Mesendoderm (in vitro differentiated cells): Measurements from ENCODE around the gene PCDHGA12.
"Not testable (repeated sequence)": the region's sequence is repeated elsewhere in the genome, so short reads cannot be mapped to it uniquely, and the experiment has no call there.

ENCODE experiments used
- DNase-seq: peaks from one replicate; pipeline ENCODE4 v3.0.0; 2013
- H2AK5ac ChIP-seq: 2 replicates; pipeline ENCODE4 v1.6.1; 2013; ENCODE audit warnings: low read length, inconsistent platforms
- H2BK120ac ChIP-seq: 2 replicates; pipeline ENCODE4 v1.6.1; 2013; ENCODE audit warnings: low read depth, mild to moderate bottlenecking, low read length, moderate library complexity, mixed read lengths
- H2BK15ac ChIP-seq: replicated peaks from 2 replicates; pipeline ENCODE4 v1.6.1; 2013; ENCODE audit warnings: low read depth, mild to moderate bottlenecking, moderate library complexity
- H2BK5ac ChIP-seq: 2 replicates; pipeline ENCODE4 v1.6.1; 2013; ENCODE audit warnings: low read length, inconsistent platforms
- H3K18ac ChIP-seq: 2 replicates; pipeline ENCODE4 v1.6.1; 2013; ENCODE audit warnings: mild to moderate bottlenecking, low read length, mixed read lengths
- H3K23ac ChIP-seq: one replicate; pipeline ENCODE4 v1.6.1; 2013; ENCODE audit warnings: low read length
- H3K27ac ChIP-seq: 2 replicates; pipeline ENCODE4 v1.5.1; 2013; ENCODE audit warnings: low read depth, mild to moderate bottlenecking, inconsistent platforms, low read length, moderate library complexity
- H3K27me3 ChIP-seq: 2 replicates; pipeline ENCODE4 v1.6.1; 2013; ENCODE audit warnings: low read length, control low read depth, mild to moderate bottlenecking, inconsistent platforms; ENCODE audit not compliant: insufficient read depth, poor library complexity
- H3K36me3 ChIP-seq: 2 replicates; pipeline ENCODE4 v1.6.1; 2013; ENCODE audit warnings: low read length, inconsistent platforms; ENCODE audit not compliant: control insufficient read depth, insufficient read depth
- H3K4ac ChIP-seq: one replicate; pipeline ENCODE4 v1.6.1; 2013; ENCODE audit warnings: low read depth, mild to moderate bottlenecking, low read length, moderate library complexity
- H3K4me1 ChIP-seq: 2 replicates; pipeline ENCODE4 v1.6.1; 2013; ENCODE audit warnings: low read depth, low read length, inconsistent platforms; ENCODE audit not compliant: control insufficient read depth
- H3K4me2 ChIP-seq: 2 replicates; pipeline ENCODE4 v1.6.1; 2013; ENCODE audit warnings: low read length
- H3K4me3 ChIP-seq: 2 replicates; pipeline ENCODE4 v1.5.1; 2013; ENCODE audit warnings: mild to moderate bottlenecking, low read length
- H3K56ac ChIP-seq: one replicate; pipeline ENCODE4 v1.6.1; 2013; ENCODE audit warnings: low read length
- H3K79me1 ChIP-seq: 2 replicates; pipeline ENCODE4 v1.6.1; 2013; ENCODE audit warnings: low read length, inconsistent platforms
- H3K79me2 ChIP-seq: 2 replicates; pipeline ENCODE4 v1.6.1; 2013; ENCODE audit warnings: mild to moderate bottlenecking, low read length; ENCODE audit not compliant: control insufficient read depth, insufficient read depth
- H3K9ac ChIP-seq: 2 replicates; pipeline ENCODE4 v1.6.1; 2013; ENCODE audit warnings: low read length, inconsistent platforms
- H4K5ac ChIP-seq: one replicate; pipeline ENCODE4 v1.6.1; 2013; ENCODE audit warnings: low read length
- H4K8ac ChIP-seq: one replicate; pipeline ENCODE4 v1.6.1; 2013; ENCODE audit warnings: low read depth, mild to moderate bottlenecking, control low read depth, low read length, moderate library complexity
- WGBS: extraction: QIAGEN DNeasy Blood & Tissue Kit; methylation state at CpG from one replicate; pipeline ENCODE4 v1.1.7; 2013; ENCODE audit warnings: low lambda C conversion rate, missing lambda C conversion rate; ENCODE audit not compliant: insufficient coverage; ENCODE audit errors: extremely low coverage; 5-methylcytosine and 5-hydroxymethylcytosine counted together

Gene PCDHGA12

DNA sequence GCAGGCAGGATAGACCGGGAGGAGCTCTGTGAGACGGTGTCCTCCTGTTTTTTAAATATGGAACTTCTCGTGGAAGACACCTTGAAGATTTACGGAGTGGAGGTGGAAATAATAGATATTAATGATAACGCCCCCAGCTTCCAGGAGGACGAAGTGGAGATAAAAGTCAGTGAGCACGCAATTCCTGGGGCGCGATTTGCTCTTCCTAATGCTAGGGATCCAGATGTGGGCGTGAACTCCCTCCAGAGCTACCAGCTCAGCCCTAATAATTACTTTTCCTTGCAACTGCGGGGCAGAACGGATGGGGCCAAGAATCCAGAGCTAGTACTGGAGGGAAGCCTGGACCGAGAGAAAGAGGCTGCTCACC lies 8.8 kb upstream of the PCDHGA12 start:
- Histone ChIP-seq H3K56ac (no peak overlapping the region), H3K23ac (no peak overlapping the region), H2BK120ac (no peak overlapping the region), H3K27ac (no peak overlapping the region), H3K79me2 (no peaks in the 10 kb centered on the region), H3K4me1 (no peaks in the 10 kb centered on the region), H3K4me3 (no peak overlapping the region), H4K8ac (no peak overlapping the region), H3K79me1 (no peaks in the 10 kb centered on the region), H2AK5ac (no peak overlapping the region), H4K5ac (no peak overlapping the region), H3K27me3 (no peaks in the 10 kb centered on the region), H2BK5ac (no peak overlapping the region), H2BK15ac (no peak overlapping the region), H3K4ac (no peak overlapping the region), H3K18ac (no peak overlapping the region), H3K36me3 (no peaks in the 10 kb centered on the region), H3K4me2 (no peak overlapping the region), H3K9ac (no peak overlapping the region)
- WGBS: no CpG with 5 or more reads among the region's 13 CpGs
- DNase-seq: no peak

DNA sequence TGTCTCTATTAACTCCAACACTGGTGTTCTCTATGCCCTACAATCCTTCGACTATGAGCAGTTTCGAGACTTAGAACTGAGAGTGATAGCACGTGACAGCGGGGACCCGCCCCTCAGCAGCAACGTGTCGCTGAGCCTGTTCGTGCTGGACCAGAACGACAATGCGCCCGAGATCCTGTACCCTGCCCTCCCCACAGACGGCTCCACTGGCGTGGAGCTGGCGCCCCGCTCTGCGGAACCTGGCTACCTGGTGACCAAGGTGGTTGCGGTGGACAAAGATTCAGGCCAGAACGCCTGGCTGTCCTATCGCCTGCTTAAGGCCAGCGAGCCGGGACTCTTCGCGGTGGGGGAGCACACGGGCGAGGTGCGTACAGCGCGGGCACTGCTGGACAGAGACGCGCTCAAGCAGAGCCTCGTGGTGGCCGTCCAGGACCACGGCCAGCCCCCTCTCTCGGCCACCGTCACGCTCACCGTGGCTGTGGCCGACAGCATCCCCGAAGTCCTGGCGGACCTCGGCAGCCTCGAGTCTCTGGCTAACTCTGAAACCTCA lies 7.5 kb upstream of the PCDHGA12 start:
- Histone ChIP-seq H2AK5ac (no peak overlapping the region), H3K36me3 (no peaks in the 10 kb centered on the region), H2BK15ac (no peak overlapping the region), H3K4me2 (no peak overlapping the region), H3K27me3 (no peaks in the 10 kb centered on the region), H3K9ac (no peak overlapping the region), H3K79me2 (no peaks in the 10 kb centered on the region), H3K4ac (no peak overlapping the region), H2BK120ac (no peak overlapping the region), H3K27ac (no peak overlapping the region), H3K79me1 (no peaks in the 10 kb centered on the region), H3K56ac (no peak overlapping the region), H4K8ac (no peak overlapping the region), H2BK5ac (no peak overlapping the region), H3K18ac (no peak overlapping the region), H3K23ac (no peak overlapping the region), H4K5ac (no peak overlapping the region), H3K4me1 (no peaks in the 10 kb centered on the region), H3K4me3 (no peak overlapping the region)
- DNase-seq: no peak
- WGBS: no CpG with 5 or more reads among the region's 42 CpGs

DNA sequence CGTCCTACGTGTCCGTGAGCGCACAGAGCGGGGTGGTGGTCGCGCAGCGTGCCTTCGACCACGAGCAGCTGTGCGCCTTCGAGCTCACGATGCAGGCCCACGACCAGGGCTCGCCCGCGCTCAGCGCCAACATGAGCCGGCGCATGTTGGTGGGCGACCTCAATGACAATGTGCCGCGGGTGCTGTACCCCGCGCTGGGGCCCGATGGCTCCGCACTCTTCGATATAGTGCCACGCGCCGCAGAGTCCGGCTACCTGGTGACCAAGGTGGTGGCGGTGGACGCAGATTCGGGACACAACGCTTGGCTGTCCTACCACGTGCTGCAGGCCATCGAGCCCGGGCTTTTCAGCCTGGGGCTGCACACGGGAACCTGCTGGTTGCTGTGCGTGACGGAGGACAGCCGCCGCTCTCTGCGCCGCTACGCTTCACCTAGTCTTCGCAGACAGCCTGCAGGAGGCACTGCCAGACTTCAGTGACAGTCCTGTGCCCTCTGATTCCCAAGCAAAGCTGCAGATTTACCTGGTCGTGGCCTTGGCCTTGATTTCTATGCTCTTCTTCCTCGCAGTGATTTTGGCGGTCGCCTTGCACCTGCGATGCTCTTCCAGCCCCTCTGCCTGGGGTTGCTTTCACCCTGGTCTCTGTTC lies 2.4 kb upstream of the PCDHGA12 start:
- Histone ChIP-seq H3K23ac (no peak overlapping the region), H3K9ac (no peak overlapping the region), H3K56ac (no peak overlapping the region), H2AK5ac (no peak overlapping the region), H3K27ac (no peak overlapping the region), H4K5ac (no peak overlapping the region), H3K4me2 (no peak overlapping the region), H3K36me3 (no peaks in the 10 kb centered on the region), H4K8ac (no peak overlapping the region), H3K4me1 (no peaks in the 10 kb centered on the region), H2BK15ac (no peak overlapping the region), H3K4me3 (no peak overlapping the region), H3K79me1 (no peaks in the 10 kb centered on the region), H3K79me2 (no peaks in the 10 kb centered on the region), H3K27me3 (no peaks in the 10 kb centered on the region), H2BK120ac (no peak overlapping the region), H3K18ac (no peak overlapping the region), H2BK5ac (no peak overlapping the region), H3K4ac (no peak overlapping the region)
- DNase-seq: no peak
- WGBS: no CpG with 5 or more reads among the region's 53 CpGs

DNA sequence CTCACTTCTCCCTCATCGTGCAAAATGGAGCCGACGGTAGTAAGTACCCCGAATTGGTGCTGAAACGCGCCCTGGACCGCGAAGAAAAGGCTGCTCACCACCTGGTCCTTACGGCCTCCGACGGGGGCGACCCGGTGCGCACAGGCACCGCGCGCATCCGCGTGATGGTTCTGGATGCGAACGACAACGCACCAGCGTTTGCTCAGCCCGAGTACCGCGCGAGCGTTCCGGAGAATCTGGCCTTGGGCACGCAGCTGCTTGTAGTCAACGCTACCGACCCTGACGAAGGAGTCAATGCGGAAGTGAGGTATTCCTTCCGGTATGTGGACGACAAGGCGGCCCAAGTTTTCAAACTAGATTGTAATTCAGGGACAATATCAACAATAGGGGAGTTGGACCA lies 979 bp downstream of the PCDHGA12 start:
- Histone ChIP-seq H3K79me2 (no peaks in the 10 kb centered on the region), H3K4me3 (no peak overlapping the region)
- no CpG with 5 or more reads among the region's 37 CpGs for whole genome bisulfite sequencing

DNA sequence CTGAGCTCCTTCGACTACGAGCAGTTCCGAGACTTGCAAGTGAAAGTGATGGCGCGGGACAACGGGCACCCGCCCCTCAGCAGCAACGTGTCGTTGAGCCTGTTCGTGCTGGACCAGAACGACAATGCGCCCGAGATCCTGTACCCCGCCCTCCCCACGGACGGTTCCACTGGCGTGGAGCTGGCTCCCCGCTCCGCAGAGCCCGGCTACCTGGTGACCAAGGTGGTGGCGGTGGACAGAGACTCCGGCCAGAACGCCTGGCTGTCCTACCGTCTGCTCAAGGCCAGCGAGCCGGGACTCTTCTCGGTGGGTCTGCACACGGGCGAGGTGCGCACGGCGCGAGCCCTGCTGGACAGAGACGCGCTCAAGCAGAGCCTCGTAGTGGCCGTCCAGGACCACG lies 2.0 kb downstream of the PCDHGA12 start:
- WGBS: no CpG with 5 or more reads among the region's 38 CpGs
- H3K4me3 ChIP-seq, H3K23ac ChIP-seq, H2BK5ac ChIP-seq, H4K5ac ChIP-seq, H3K4me1 ChIP-seq, H3K27me3 ChIP-seq, H3K36me3 ChIP-seq, H3K56ac ChIP-seq, DNase-seq, H3K4ac ChIP-seq, H2BK15ac ChIP-seq, H3K18ac ChIP-seq, H4K8ac ChIP-seq, H3K9ac ChIP-seq, H3K27ac ChIP-seq, H3K79me2 ChIP-seq, H3K4me2 ChIP-seq, H3K79me1 ChIP-seq, H2BK120ac ChIP-seq, H2AK5ac ChIP-seq: not testable (repeated sequence)

More for the DNA sequence above, 979 bp downstream of the PCDHGA12 start:
- Histone ChIP-seq H3K36me3 (no peaks in the 10 kb centered on the region), H3K79me1 (no peaks in the 10 kb centered on the region), H3K4ac (no peak overlapping the region), H4K8ac (no peak overlapping the region), H3K27me3 (no peaks in the 10 kb centered on the region), H3K4me1 (no peaks in the 10 kb centered on the region), H3K4me2 (no peak overlapping the region), H3K27ac (no peak overlapping the region), H3K9ac (no peak overlapping the region), H2BK120ac (no peak overlapping the region), H2BK5ac (no peak overlapping the region), H3K56ac (no peak overlapping the region), H3K18ac (no peak overlapping the region), H3K23ac (no peak overlapping the region), H4K5ac (no peak overlapping the region), H2BK15ac (no peak overlapping the region), H2AK5ac (no peak overlapping the region)
- DNase-seq: no peak

DNA sequence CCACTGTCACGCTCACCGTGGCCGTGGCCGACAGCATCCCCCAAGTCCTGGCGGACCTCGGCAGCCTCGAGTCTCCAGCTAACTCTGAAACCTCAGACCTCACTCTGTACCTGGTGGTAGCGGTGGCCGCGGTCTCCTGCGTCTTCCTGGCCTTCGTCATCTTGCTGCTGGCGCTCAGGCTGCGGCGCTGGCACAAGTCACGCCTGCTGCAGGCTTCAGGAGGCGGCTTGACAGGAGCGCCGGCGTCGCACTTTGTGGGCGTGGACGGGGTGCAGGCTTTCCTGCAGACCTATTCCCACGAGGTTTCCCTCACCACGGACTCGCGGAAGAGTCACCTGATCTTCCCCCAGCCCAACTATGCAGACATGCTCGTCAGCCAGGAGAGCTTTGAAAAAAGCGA lies 2.4 kb downstream of the PCDHGA12 start:
- not testable (repeated sequence) for H3K56ac ChIP-seq, H3K9ac ChIP-seq, H2BK120ac ChIP-seq, H3K18ac ChIP-seq, H3K4ac ChIP-seq, H3K23ac ChIP-seq, H3K36me3 ChIP-seq, H3K79me2 ChIP-seq, DNase-seq, H3K4me1 ChIP-seq, H2BK5ac ChIP-seq, H3K4me3 ChIP-seq, H2AK5ac ChIP-seq, H3K79me1 ChIP-seq, H3K27me3 ChIP-seq, H3K27ac ChIP-seq, H2BK15ac ChIP-seq, H3K4me2 ChIP-seq, H4K5ac ChIP-seq, H4K8ac ChIP-seq
- no CpG with 5 or more reads among the region's 29 CpGs for WGBS
